ENCODE results near the gene MRPL46.

GRCh38 chr15:88448991-88449461 is 18.2 kb downstream of the MRPL46 start:
- TF ChIP-seq CTCF (IDR thresholded peaks at IDR 0.05; ENCODE audit: low read depth, low read length): no peak
- TF ChIP-seq MYC (IDR thresholded peaks at IDR 0.05; ENCODE audit: low read depth, low read length): no peak
- TF ChIP-seq POLR2A (IDR thresholded peaks at IDR 0.05; ENCODE audit: extremely low read depth, insufficient read length): no peak
- TF ChIP-seq, protein P1, sequence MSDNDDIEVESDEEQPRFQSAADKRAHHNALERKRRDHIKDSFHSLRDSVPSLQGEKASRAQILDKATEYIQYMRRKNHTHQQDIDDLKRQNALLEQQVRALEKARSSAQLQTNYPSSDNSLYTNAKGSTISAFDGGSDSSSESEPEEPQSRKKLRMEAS (IDR thresholded peaks at IDR 0.05; ENCODE audit: low read depth, low read length): no peak

All from NB4 (cell line).